ENCODE results near the gene PEMT. TPM values are rescaled to one million over a fixed set of nuclear protein-coding genes. Genes with fewer than 3 reads are reported as not detected.

PEMT gene
- polyA plus RNA-seq, 2 of the 4 experiments (the other 2 are of a cell fraction), result 47.5 to 47.8 TPM

DNA sequence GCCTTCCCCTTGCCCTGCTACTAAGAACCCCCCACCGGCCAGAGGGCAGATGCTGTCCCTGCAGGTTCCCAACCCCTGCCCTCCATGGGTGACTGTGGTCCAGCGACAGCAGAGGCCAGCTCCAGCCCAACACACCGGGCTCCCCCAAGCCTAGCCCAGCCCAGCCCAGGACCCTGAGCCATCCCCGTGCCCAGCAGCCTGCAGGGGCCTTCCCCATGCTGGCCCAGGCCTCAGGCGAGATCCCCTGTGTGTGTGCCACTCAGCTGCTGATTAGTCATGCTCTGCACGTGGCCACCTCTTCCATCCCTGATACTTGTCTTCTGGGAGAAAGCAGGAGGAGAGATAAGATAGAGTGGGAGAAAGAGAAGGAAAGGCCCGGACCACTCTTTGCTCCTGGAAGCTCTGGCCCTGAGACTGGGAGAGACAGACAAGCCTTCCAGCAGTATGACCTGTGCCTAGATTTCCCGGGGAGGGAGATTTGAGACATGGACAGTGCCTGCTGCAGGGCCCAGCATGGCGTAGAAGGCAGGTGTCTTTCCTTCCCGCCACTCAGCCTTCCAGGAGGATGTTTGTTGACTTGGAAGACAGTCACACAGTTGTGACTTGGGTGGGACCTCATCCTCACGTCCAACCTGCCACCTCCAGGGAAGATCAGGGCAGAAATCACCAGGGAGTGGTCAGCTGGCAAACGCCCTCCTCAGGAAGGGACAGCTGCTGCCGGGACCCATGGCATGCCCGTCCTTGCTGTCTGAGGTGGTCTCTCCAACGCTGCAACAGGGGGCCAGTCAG lies 54.0 kb downstream of the PEMT start (continued):
- TF ChIP-seq REST (IDR thresholded peaks at IDR 0.05) (no peak), EHF (CRISPR knock-in tag; IDR thresholded peaks at IDR 0.05) (no peak), HOXB5 (CRISPR knock-in tag; IDR thresholded peaks at IDR 0.05) (no peak), MYC (IDR thresholded peaks at IDR 0.05; ENCODE audit: borderline replicate concordance, low read length) (no peak), HOXA7 (CRISPR knock-in tag; IDR thresholded peaks at IDR 0.05) (no peak), BHLHE40 (IDR thresholded peaks at IDR 0.05; ENCODE audit: low read depth, low read length) (0 out of 2 replicates have a peak, but pooled peaks have one; percentile 19), RAD21 (conservative IDR thresholded peaks at IDR 0.05 in 1 of 2, IDR thresholded peaks at IDR 0.05 in 1 of 2) (no peak), HEYL (CRISPR knock-in tag; IDR thresholded peaks at IDR 0.05) (no peak), FOSL2 (IDR thresholded peaks at IDR 0.05) (0 out of 2 replicates have a peak, but pooled peaks have one; percentile 3), FOSL2 (CRISPR knock-in tag; IDR thresholded peaks at IDR 0.05) (peak; percentile 30; the same call in 1 of the 2 replicates), CHD2 (IDR thresholded peaks at IDR 0.05; ENCODE audit: low read length, partially characterized antibody) (no peak), ZNF302 (CRISPR knock-in tag; IDR thresholded peaks at IDR 0.05) (no peak), HOXB13 (CRISPR knock-in tag; IDR thresholded peaks at IDR 0.05; ENCODE audit: low read depth) (no peak)
- TF ChIP-seq, protein P1, sequence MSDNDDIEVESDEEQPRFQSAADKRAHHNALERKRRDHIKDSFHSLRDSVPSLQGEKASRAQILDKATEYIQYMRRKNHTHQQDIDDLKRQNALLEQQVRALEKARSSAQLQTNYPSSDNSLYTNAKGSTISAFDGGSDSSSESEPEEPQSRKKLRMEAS (IDR thresholded peaks at IDR 0.05), result 0 out of 2 replicates have a peak, but pooled peaks have one; percentile 24

DNA sequence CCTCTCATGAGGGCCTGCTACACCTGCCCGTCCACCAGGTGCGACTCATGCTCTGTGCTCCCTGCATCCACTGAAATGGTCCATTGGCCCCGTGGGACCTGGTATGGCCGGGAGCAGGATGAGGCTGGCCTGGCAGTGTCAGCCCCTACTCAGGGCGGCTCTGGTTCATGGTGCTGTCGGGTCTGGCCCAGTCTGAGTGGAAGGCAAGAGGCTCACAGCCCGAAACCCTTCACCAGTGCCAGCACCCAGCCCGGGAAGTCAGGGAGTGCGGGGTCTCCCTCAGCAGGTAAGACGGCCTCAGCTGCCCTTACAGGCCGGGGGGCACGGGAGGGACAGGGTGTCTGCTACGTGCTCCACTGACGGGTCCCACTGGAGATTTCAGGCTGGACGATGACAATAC lies 54.8 kb downstream of the PEMT start:
- POLR2A ChIA-PET, result no interaction called here
- FAIRE-seq, result no peak
- H3K4me2 ChIP-seq, result peak overlapping the region; percentile 53
- H3K4me3 ChIP-seq, result no peak overlapping the region
- no peak for TF ChIP-seq CEBPB (IDR thresholded peaks at IDR 0.05)
- no peak for TF ChIP-seq HDAC2 (IDR thresholded peaks at IDR 0.05)
- no peak for TF ChIP-seq GATA3 (IDR thresholded peaks at IDR 0.05; ENCODE audit: borderline replicate concordance)
- TF ChIP-seq HEYL (CRISPR knock-in tag; IDR thresholded peaks at IDR 0.05), result no peak
- TF ChIP-seq EP300 (IDR thresholded peaks at IDR 0.05), result no peak
- TF ChIP-seq RNF2 (IDR thresholded peaks at IDR 0.05; ENCODE audit: borderline replicate concordance, low read depth), result no peak
- no peak for TF ChIP-seq RAD21 (conservative IDR thresholded peaks at IDR 0.05 in 1 of 2, IDR thresholded peaks at IDR 0.05 in 1 of 2)
- TF ChIP-seq ZSCAN20 (CRISPR knock-in tag; IDR thresholded peaks at IDR 0.05), result no peak
- TF ChIP-seq EHMT2 (IDR thresholded peaks at IDR 0.05; ENCODE audit: low read depth), result no peak
- TF ChIP-seq JUNB (IDR thresholded peaks at IDR 0.05), result no peak
- TF ChIP-seq, protein P2, sequence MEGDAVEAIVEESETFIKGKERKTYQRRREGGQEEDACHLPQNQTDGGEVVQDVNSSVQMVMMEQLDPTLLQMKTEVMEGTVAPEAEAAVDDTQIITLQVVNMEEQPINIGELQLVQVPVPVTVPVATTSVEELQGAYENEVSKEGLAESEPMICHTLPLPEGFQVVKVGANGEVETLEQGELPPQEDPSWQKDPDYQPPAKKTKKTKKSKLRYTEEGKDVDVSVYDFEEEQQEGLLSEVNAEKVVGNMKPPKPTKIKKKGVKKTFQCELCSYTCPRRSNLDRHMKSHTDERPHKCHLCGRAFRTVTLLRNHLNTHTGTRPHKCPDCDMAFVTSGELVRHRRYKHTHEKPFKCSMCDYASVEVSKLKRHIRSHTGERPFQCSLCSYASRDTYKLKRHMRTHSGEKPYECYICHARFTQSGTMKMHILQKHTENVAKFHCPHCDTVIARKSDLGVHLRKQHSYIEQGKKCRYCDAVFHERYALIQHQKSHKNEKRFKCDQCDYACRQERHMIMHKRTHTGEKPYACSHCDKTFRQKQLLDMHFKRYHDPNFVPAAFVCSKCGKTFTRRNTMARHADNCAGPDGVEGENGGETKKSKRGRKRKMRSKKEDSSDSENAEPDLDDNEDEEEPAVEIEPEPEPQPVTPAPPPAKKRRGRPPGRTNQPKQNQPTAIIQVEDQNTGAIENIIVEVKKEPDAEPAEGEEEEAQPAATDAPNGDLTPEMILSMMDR (IDR thresholded peaks at IDR 0.05), result no peak
- WGBS (ENCODE audit: missing lambda C conversion rate), result 91% methylated on average over 13 of the region's 15 CpGs
- DNase-seq (ENCODE audit: low read depth in 1 of 2, low spot score in 1 of 2), result peak in 1 of 2 experiments; percentile 17
- CTCF ChIA-PET, result interaction anchor here (0.9 to 7.2 kb wide), 6 partner anchors 11 to 181 kb away, joined by 3 to 81 read pairs (median 4); partner anchors contain the start of gene RASD1
- 0 out of 6 replicates have a peak, but pooled peaks of 1 of the 2 experiments have one; percentile 1 for ATAC-seq
- H3K9me3 ChIP-seq, result no peaks in the 10 kb centered on the region
- H3K4me1 ChIP-seq, result peaks cover 56% of the 10 kb centered on the region
- H3K27ac ChIP-seq, result peak overlapping the region; percentile 76 to 87
